ENCODE results near the gene CFAP77. TPM values are rescaled to one million over a fixed set of nuclear protein-coding genes. Genes with fewer than 3 reads are reported as not detected.

CFAP77 gene
- total and polyA plus RNA-seq, 2 of the 8 experiments (the other 6 are each of a cell fraction or from before 2014, with no cell fraction given), result 0.63 to 0.97 TPM

- TF ChIP-seq, protein P1, sequence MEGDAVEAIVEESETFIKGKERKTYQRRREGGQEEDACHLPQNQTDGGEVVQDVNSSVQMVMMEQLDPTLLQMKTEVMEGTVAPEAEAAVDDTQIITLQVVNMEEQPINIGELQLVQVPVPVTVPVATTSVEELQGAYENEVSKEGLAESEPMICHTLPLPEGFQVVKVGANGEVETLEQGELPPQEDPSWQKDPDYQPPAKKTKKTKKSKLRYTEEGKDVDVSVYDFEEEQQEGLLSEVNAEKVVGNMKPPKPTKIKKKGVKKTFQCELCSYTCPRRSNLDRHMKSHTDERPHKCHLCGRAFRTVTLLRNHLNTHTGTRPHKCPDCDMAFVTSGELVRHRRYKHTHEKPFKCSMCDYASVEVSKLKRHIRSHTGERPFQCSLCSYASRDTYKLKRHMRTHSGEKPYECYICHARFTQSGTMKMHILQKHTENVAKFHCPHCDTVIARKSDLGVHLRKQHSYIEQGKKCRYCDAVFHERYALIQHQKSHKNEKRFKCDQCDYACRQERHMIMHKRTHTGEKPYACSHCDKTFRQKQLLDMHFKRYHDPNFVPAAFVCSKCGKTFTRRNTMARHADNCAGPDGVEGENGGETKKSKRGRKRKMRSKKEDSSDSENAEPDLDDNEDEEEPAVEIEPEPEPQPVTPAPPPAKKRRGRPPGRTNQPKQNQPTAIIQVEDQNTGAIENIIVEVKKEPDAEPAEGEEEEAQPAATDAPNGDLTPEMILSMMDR (IDR thresholded peaks at IDR 0.05; ENCODE audit: control extremely low read depth in 1 of 3, insufficient read depth in 1 of 3, low read depth in 1 of 3, low read length in 3 of 3), result no peak
- TF ChIP-seq SUZ12 (IDR thresholded peaks at IDR 0.05; ENCODE audit: low read length) (no peak), SP2 (IDR thresholded peaks at IDR 0.05; ENCODE audit: low read length) (no peak), RAD21 (IDR thresholded peaks at IDR 0.05 in 1 of 2, conservative IDR thresholded peaks at IDR 0.05 in 1 of 2; ENCODE audit: low read depth in 2 of 2, low read length in 2 of 2) (no peak), FOSL1 (IDR thresholded peaks at IDR 0.05; ENCODE audit: insufficient read depth, low read depth, low read length) (no peak), JUND (IDR thresholded peaks at IDR 0.05; ENCODE audit: low read length) (no peak)
Measured at GRCh38 chr9:132531195-132531594, 121.2 kb downstream of the CFAP77 start (continued).

All from H1 (cell line).